NCI-H2196 (cell line): ENCODE measurements around the gene SH3RF1.
A peak's percentile ranks its signal among the peaks of the same experiment; 100 is the strongest.

ENCODE experiments used
- DNase-seq: peaks from one replicate; lab custom pipeline; 2025; ENCODE audit not compliant: unreplicated experiment; lab: John Stamatoyannopoulos, UW

SH3RF1 gene

DNA sequence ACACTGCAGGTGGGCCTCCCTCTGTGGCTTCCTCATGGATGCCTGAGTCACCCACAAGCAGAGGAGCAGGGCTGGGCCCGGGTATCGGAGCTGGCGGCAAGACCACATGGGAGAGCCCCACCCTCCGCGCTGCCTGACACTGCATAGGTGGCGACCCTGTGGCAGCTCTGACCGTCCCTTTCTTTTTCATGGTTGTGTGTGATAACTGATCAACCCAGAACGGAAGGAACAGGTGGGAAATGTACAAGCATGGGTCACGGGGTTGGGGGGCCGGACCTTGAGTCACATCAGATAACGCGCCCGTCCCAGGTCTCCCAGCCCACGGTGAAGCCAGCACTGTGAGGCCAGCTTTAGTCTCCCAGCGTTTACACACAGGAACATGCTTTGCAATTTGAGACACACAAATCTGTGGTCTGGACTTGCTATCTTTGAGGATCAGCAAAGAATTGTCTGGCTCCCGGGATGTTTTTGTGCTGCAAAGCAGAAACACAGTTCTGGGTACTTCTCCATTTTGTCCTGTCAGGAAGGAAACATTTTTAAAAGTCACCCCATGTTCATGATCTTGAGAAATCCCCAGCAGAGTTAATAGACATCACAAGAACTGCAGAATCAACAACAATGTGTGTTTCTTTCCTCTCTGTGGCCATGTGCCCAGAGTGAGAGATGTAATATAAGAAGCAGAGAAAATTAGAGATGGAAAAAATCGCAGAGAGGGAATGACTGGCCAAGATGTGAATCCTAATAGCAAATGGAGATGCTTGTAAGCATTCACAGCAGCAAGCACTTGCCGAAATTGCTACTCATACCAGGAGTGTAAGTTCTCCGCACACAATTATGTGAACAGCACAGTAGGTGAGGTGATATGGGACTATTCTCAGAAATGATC is 190.6 kb downstream of the SH3RF1 start:
- DNase-seq = no peak

DNA sequence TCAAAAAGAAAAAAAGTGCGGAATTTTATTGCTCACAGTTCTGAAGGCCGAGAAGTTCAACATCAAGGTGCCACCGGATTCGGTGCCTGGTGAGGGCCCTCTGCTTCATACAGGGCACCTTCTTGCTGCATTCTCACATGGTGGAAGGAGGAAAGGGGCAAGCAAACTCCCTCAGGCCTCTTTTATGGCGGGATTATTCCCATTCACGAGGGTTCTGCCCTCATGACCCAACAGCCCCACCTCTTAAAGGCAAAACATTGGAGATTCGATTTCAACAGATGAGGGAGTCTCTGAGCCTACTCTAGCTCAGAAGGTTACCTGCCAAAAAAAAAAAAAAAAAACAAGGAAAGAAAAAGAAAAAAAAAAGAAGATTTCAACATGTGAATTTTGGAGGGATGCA is 196.6 kb downstream of the SH3RF1 start:
- no peak for DNase-seq

DNA sequence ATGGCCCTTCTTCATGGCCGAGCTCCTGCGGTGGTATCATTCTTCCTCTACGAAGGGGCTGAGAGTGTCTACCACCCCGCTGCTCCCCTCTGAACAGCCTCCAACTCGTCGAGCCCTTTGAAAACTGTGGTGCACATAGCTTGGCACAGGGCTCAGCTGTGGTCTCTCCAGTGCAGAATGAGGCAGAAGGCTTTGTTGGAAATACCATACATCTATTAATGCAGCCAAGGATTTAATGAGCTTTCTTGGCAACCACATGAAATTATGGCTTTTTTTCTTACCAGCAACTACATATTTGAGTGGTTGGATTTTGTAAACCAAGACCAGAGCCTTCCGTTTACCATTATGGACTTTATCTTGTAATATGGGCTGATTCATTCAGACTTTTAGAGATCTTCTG is 199.0 kb downstream of the SH3RF1 start:
- no peak for DNase-seq

DNA sequence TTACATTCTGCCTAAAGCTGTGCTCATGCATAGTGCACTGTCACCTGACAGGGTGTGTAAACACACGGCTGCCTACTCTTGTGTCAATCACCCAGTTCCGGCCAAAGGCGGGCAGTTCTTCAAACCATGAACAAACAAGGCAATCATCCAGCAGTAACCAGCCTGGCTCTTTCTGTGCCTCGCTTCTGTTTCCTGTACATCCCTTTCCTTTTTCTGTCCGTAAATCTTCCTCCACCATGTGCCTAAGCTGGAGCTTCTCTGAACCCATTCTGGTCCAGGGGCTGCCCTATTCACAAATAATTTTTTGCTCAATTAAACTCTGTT is 199.9 kb downstream of the SH3RF1 start:
- peak; percentile 3 for DNase-seq

DNA sequence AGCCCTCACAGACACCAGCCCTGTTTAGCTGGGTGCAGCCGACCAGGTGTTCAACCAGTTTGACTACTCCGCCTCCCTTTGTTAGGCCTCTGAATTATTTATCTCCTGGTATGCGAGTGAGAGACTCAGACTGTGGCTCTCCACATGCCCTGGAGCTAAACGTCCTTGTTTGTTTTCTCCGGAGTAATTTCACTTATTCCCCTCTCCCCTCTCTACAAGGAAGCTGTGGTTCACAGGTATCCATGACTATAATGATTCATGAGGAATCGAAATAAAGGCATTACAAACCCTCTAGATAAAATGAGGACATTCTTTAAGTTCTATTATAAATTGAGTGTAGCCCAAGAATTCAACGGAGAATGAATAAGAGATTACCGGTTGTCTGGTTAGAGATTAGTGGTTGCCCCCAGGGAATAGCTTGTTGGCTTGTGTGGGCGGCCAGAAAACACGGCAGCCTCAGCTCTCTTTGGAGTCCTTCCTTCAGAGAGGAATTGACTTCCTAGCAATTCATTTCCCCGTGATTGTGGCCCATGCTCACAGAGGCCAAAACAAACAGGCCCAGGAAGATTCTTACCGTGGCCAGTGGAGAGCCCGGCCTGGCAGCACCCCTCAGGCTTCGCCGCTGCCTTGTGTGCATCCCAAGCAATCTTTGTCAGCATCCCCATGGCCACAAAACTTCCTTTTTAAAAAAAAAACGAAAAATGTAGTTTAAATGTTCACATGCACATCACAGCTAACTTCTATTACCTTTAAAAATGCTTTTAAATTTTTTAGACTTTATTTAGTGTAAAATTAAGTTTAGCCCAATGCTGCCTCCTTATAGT is 200.5 kb downstream of the SH3RF1 start:
- DNase-seq = peak; percentile 47

DNA sequence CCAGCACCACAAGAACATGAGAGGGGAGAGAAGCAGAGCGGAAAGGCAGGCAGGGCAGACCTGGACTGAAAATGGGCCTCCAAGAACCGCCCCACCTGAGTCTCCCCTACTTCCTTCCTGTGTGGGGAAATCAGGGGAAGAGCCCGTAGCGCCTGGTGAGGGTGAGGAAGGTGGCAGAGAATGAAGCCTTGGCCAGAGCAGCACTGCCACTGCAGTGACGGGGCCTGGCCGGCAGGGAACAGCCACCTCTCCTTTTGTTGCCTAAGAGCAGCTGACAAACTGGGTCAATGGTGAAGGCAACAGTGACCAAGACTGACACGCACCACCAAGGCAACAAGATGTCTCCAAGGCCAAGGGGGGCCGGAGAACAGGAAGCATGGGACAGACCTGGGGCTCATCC is 202.3 kb downstream of the SH3RF1 start:
- no peak for DNase-seq

DNA sequence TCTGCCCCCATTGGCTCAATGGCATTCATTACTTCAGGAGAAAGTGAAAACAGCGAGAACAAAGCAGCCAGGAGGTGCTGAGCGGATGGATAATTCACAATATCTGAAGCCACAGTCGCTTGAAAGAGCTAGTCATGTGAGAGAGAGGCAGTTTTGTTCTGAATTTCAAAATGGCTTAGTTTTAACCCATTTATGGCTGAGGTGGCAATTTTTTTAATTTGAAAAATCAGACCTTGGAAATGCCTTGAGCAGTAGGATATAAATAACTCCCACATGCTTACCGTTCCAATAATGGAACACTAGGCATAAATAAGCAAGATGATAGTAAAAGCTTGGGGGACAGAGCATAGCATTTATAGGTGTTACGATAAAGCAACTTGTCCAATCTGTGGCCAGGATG is 203.8 kb downstream of the SH3RF1 start:
- DNase-seq = no peak

DNA sequence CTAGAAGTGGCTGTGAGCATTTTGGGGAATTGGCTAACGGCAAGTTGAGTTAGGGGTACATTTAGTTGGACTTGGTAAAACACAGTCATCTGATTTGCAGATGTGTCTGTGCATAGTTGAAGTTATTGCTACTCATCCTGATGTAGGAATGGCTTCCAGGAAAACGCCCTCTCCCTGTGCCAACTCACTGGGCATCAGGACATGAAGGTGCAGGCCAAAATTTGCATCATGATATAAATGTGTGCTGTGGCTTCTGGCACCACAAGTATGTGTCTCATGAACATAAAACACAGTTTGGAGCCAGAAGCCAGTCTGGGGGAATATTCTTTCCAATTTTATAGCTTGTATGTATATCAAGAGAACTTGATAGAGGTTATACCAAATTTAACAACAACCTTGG is 206.5 kb downstream of the SH3RF1 start:
- DNase-seq = no peak

DNA sequence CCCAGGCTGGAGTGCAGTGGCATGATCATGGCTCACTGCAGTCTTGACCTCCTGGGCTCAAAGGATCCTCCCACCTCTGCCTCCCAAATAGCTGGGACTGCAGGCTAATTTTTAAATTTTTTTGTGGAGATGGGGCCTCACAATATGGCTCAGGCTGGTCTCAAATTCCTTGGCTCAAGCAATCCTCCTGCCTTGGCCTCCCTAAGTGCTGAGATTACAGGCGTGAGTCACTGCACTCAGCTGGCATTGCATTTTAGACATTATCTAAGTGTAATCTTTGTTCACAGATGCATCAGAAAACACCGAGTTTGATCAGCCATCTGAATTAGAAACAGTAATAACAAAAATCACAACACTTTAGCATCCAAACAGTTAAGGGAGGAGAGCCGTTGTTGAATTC is 207.3 kb downstream of the SH3RF1 start:
- DNase-seq = no peak

DNA sequence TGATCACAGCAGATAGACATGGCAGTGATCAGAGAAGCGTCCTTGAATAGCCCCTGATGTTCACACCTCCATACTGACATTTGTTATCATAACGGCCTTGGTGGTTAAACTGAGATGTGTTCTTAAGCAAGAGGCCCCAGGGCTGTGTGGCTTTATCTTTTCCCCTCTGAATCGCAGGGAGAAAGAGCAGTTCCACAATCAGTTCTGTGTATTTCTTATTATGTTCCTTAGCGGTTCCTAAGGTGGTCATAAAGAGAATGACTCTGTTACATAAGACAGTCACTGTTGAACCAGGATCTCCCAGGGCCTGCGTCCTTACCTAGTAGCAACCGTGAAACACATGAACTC is 207.9 kb downstream of the SH3RF1 start:
- no peak for DNase-seq

DNA sequence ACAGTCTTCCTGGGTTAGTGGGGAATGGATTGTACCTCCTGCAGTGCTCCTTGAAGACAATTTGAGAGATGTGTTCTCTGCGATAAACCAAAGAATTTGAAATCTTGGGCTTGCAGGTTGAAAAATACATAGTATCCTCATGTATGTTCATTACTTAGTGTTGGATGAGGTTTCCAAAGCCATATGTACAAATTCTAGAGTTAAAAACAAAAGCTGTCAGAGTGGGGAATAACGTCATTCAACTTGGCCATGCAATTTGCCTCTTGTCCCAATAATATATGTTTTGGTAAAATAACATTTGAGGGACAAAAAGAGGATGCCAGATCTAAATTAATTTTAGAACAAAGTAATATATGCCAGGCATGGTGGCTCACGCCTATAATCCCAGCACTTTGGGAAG is 209.4 kb downstream of the SH3RF1 start:
- DNase-seq = no peak

DNA sequence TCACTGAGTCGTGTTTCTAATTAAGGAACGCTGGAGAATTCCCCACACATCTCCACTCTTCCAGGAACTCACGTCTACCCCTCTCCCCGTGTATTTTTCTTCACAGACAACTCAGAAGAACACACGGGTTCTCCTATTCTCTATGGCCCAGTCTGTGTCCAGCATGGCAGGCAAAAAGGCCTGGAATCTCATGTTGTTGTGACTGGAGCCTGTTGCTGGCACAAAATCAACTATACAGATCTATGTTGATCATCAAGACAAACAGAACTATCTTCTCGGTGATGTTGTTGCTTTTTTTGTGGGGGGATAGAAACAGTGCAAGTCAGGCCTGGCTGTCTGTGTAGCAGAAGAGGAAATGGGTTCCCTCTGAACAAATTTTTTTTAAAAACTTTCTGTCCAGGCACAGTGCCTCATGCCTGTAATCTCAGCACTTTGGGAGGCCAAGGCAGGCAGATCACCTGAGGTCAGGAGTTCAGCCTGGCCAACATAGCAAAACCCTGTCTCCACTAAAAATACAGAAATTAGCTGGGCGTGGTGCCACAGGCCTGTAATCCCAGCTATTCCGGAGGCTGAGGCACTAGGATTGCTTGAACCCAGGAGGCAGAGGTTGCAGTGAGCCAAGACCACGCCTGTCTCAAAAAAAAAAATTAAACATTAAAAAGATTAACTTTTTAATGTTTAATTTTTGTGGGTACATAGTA is 210.2 kb downstream of the SH3RF1 start:
- DNase-seq = no peak

DNA sequence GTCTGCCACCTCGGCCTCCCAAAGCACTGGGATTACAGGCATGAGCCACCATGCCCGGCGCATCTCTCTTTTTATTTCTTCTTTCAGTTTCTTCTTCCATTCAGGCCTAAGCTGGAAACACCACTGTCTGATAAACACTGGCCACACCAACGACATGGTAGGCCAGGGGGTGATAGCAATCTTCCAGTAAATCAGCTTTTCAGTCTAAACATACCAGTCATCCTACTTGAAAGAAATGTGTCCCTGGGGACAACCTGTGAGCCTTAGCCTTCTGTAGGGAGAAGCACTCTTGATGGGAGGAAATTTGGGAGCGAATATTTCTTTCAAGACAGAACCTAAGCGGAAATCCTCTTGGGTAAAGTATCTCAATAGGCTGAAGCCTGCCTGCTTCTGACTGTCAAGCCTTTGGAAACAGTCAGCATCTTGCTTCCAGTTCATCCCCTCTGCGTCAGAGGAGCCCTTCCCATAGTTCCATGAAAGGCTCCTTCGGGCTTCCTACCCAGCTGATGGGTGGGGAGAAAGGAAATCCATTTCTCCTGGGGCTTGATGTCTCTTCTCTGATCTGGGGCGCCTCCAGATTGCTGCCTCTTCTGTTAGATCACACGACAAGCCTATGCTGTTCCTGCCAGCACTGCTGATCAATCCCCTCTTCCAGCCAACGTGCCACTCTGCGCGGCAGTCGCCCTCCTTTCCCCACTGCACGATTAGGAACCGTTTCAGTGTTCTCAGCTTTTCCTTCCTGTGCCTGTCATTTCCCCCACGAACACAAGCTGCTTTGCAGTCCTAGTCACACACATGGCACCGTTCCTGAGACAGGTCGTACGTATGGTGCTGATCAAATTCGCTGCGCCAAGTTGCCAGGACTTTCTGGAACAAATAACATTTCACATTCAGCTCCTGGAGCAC is 211.2 kb downstream of the SH3RF1 start:
- no peak for DNase-seq

DNA sequence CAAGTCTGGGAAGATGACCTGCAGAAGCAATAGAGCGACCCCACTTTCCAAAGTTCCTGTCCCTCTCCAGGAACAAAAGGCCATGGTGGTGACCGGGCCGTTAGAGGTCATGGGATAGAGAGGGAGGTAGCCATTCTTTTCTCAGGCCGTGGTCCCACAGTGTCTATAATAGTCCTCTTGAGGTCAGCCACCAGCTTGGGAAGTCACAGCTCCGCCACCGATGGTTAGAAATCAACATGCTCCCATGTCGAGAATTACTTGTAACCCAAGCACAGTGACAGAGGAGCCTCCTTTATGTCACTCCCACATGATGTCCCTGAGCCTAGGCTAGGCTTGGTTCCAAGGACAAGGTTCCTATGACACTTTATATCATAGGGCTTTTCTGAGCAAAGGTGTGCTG is 212.4 kb downstream of the SH3RF1 start:
- DNase-seq = no peak

DNA sequence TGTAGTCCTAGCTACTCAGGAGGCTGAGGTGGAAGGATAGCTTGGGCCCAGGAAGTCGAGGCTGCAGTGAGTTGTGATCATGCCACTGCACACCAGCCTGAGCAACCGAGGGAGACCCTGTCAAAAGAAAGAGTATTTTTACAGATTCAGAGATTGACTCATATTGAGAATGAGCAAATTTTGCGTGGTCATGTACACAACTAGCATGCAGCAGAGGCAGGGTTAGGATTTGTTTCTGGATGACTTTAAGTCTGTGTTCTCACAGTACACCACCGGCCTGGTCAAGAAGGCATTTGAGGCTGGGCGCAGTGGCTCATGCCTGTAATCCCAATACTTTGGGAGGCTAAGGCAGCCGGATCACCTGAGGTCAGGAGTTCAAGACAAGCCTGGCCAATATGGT is 215.9 kb downstream of the SH3RF1 start:
- DNase-seq = no peak

DNA sequence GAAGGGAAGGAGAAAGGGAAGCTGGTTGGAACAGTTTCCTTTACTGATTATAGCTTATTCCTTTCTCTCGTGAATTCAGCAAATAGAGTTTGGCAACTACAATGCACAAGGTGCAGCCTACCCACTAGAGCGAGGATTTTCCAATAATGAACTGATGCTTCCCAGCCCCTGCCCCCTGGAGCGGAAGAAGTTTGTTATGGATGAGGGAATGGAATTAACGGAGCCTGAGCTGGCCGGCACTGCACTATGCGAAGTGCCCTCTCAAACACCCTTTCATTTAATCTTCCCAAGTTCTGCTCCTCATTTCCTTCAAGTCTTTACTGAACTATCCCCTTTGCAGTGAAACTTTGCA is 218.2 kb downstream of the SH3RF1 start:
- no peak for DNase-seq

DNA sequence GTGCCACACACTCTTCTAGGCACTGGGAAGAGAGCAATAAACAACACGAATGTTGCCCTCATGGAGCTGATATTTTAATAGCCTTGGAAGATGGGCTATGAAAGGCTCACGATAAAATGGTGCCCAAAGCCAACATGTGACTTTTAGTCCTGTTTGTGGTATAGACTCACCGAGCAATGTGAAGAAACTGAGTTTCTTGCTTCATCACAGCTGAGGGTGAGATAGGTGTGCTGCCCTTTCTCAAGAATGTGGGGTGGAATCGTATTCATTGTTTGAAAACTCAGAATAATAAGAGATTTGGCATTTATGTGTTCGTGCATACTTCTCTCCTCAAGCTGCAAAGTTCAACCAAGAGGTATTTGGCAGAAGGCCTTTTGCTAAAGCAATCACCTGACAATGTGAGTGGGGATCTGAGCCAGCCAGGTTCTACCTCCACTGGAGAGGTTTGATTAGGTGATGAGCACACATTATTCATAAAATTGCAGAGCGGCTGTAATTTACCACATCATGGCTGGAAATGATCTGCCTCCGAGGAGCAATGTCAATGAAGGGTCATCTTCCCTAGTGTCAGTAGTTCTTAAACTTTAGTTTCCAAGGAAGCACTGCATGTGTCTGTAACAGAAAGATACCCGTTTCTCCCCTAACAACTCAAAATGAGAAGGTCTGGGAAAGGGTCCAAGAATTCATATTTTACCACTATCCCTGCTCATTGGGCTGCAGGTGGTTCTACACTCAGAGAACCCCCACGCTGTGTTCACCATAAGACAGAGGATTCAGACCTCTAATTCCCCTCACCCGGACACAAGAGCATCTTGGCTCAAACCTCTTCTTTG is 218.8 kb downstream of the SH3RF1 start:
- no peak for DNase-seq

DNA sequence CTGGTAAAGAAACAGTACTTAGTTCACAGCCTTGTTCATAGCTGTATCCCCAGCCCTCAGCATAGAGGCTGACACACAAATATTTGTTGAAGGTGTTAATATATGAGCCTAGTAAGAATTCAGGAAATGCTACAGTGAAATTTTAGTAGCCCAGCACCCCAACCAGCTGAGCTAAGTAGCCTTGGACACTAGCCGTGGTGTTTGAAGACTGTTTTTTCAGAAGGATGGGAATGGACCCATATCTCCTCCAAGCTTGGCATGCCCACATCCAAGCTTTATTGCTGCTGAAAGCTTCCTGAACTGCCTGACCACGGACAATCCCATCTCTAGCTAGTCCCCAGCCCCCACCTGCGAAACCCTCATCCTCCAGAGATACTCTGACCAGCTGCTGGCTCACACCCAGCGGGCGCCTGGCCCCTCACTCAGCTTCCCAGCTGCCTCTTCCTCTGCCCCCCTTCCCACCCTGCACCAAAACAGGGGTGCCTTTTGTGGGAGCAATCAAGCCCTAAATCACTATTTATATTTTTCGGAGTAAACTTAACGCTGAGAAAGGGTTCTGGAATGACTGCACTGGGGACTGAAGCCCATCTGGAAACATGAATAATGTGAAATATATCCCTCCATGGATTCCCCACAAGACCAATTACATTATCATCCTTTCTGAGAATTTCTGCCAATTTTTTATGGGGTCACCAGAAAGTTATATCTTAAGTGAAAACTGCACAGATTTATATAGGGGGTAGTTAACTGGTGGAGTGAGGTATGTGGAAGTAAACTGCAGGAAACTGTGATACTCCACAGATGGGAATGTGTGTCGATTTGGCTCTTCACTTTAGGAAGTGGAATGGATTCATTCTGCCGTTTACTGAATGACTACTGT is 219.6 kb downstream of the SH3RF1 start:
- DNase-seq = no peak

DNA sequence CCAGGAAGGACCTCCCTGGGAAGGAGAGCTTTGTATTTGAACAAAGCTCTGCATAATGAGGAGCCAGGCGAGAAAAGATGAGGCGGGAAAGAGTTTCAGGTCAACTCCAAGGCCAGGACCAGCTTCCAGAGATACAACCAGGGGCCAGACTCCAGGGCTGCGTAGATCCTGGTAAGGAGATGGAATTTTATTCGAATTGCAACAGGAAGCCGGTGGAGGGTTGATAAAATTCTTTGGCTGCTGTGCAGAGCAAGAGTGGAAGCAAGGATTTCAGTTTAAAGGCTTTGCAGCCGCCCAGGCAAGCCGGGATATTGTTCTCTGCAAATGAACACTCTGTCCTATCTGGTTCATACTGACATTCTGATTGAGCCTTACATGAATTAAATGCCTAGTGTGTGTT is 220.5 kb downstream of the SH3RF1 start:
- DNase-seq = no peak
